GM19328 (cell line): Measurements from ENCODE around the gene TANK.
A peak's percentile ranks its signal among the peaks of the same experiment; 100 is the strongest.
"Not testable (repeated sequence)": the region's sequence is repeated elsewhere in the genome, so short reads cannot be mapped to it uniquely, and the experiment has no call there.

Experiments
- ATAC-seq: cut with Tn5 transposase; IDR thresholded peaks from one replicate; pipeline ENCODE4 v1.9.1; 2021; ENCODE audit warnings: mild to moderate bottlenecking, moderate library complexity; ENCODE audit not compliant: unreplicated experiment

TANK gene

GRCh38 chr2:161132384-161132783, 27.8 kb upstream of the TANK start:
- ATAC-seq: not testable (repeated sequence)

- ATAC-seq: no peak
Measured at GRCh38 chr2:161133366-161133765, 26.9 kb upstream of the TANK start.

GRCh38 chr2:161134547-161135518, 25.4 kb upstream of the TANK start:
- ATAC-seq: no peak

- ATAC-seq: no peak
Measured at GRCh38 chr2:161135951-161136593, 24.2 kb upstream of the TANK start.

- ATAC-seq: peak; percentile 72
Measured at GRCh38 chr2:161136696-161137324, 23.4 kb upstream of the TANK start.

- no peak for ATAC-seq
Measured at GRCh38 chr2:161138429-161138828, 21.8 kb upstream of the TANK start.

- ATAC-seq: peak; percentile 25
Measured at GRCh38 chr2:161139098-161139987, 20.9 kb upstream of the TANK start.

GRCh38 chr2:161141033-161141432, 19.2 kb upstream of the TANK start:
- peak; percentile 40 for ATAC-seq

- ATAC-seq: no peak
Measured at GRCh38 chr2:161146209-161146775, 13.9 kb upstream of the TANK start.

- no peak for ATAC-seq
Measured at GRCh38 chr2:161146996-161147395, 13.2 kb upstream of the TANK start.

- peak; percentile 47 for ATAC-seq
Measured at GRCh38 chr2:161147856-161148255, 12.4 kb upstream of the TANK start.

GRCh38 chr2:161150704-161151103, 9.5 kb upstream of the TANK start:
- no peak for ATAC-seq

- ATAC-seq: no peak
Measured at GRCh38 chr2:161152302-161152701, 7.9 kb upstream of the TANK start.

GRCh38 chr2:161158882-161159281, 1.3 kb upstream of the TANK start:
- ATAC-seq: no peak

- ATAC-seq: no peak
Measured at GRCh38 chr2:161159456-161160225, 587 bp upstream of the TANK start.

- ATAC-seq: no peak
Measured at GRCh38 chr2:161161074-161161706, 962 bp downstream of the TANK start.

- no peak for ATAC-seq
Measured at GRCh38 chr2:161163440-161163839, 3.2 kb downstream of the TANK start.

- ATAC-seq: no peak
Measured at GRCh38 chr2:161164161-161164560, 3.9 kb downstream of the TANK start.

GRCh38 chr2:161165266-161165665, 5.0 kb downstream of the TANK start:
- ATAC-seq: no peak
